ENCODE data around the gene CA9. TPM values are rescaled to one million over a fixed set of nuclear protein-coding genes. Genes with fewer than 3 reads are reported as not detected.
"Not testable (repeated sequence)": the region's sequence is repeated elsewhere in the genome, so short reads cannot be mapped to it uniquely, and the experiment has no call there.

CA9 gene
- total RNA-seq, 1 donor from 2014 or later: not detected

GRCh38 chr9:35639631-35640030 lies 34.1 kb upstream of the CA9 start:
- Mint-ChIP-seq H3K27me3 (ENCODE audit: low read depth, unreplicated experiment) (no peaks in the 10 kb centered on the region), H3K4me1 (ENCODE audit: low read depth, unreplicated experiment) (peaks cover 7% of the 10 kb centered on the region), H3K36me3 (ENCODE audit: low read depth, unreplicated experiment) (peaks cover 8% of the 10 kb centered on the region), H3K27ac (ENCODE audit: unreplicated experiment) (no peak overlapping the region), H3K4me3 (ENCODE audit: unreplicated experiment) (no peak overlapping the region), H3K9me3 (ENCODE audit: unreplicated experiment) (peaks cover 3% of the 10 kb centered on the region)
- no peak for TF ChIP-seq CTCF (IDR thresholded peaks at IDR 0.05; ENCODE audit: insufficient read depth, low read depth, low read length)
- H3K4me3 ChIP-seq (ENCODE audit: insufficient read depth, low read depth, low read length): no peak overlapping the region
- no peaks in the 10 kb centered on the region for H3K9me3 ChIP-seq (ENCODE audit: insufficient read depth, low read depth, low read length)
- H2AFZ ChIP-seq (ENCODE audit: low read depth, low read length): no peak overlapping the region
- no peaks in the 10 kb centered on the region for H3K36me3 ChIP-seq (ENCODE audit: insufficient read depth, low read length)
- H3K4me2 ChIP-seq (ENCODE audit: low read length): no peak overlapping the region
- no peaks in the 10 kb centered on the region for H3K27me3 ChIP-seq (ENCODE audit: insufficient read depth, low read length)
- DNase-seq (ENCODE audit: low read depth) (no peak), FAIRE-seq (peak; percentile 64)
- H4K20me1 ChIP-seq (ENCODE audit: insufficient read depth, low read length): no peaks in the 10 kb centered on the region
- no peak overlapping the region for H3K27ac ChIP-seq (ENCODE audit: low read depth, low read length)
- no peaks in the 10 kb centered on the region for H3K4me1 ChIP-seq (ENCODE audit: insufficient read depth, low read length)
- no peaks in the 10 kb centered on the region for H3K79me2 ChIP-seq (ENCODE audit: insufficient read depth, low read length)
- H3K9ac ChIP-seq (ENCODE audit: low read length): no peak overlapping the region

- not testable (repeated sequence) for H3K27ac ChIP-seq (ENCODE audit: low read depth, low read length); H3K36me3 ChIP-seq (ENCODE audit: insufficient read depth, low read length); H3K79me2 ChIP-seq (ENCODE audit: insufficient read depth, low read length); H3K27me3 Mint-ChIP-seq (ENCODE audit: low read depth, unreplicated experiment); H3K4me3 ChIP-seq (ENCODE audit: insufficient read depth, low read depth, low read length); H3K27me3 ChIP-seq (ENCODE audit: insufficient read depth, low read length); H3K4me3 Mint-ChIP-seq (ENCODE audit: unreplicated experiment); H3K9me3 ChIP-seq (ENCODE audit: insufficient read depth, low read depth, low read length); DNase-seq (ENCODE audit: low read depth); H3K4me1 ChIP-seq (ENCODE audit: insufficient read depth, low read length); FAIRE-seq; H3K9ac ChIP-seq (ENCODE audit: low read length); H3K36me3 Mint-ChIP-seq (ENCODE audit: low read depth, unreplicated experiment); H4K20me1 ChIP-seq (ENCODE audit: insufficient read depth, low read length); H3K4me2 ChIP-seq (ENCODE audit: low read length); H3K4me1 Mint-ChIP-seq (ENCODE audit: low read depth, unreplicated experiment); H3K9me3 Mint-ChIP-seq (ENCODE audit: unreplicated experiment); H2AFZ ChIP-seq (ENCODE audit: low read depth, low read length); H3K27ac Mint-ChIP-seq (ENCODE audit: unreplicated experiment)
Measured at GRCh38 chr9:35640431-35640830, 33.3 kb upstream of the CA9 start.

- not testable (repeated sequence) for H3K4me2 ChIP-seq (ENCODE audit: low read length); H3K27ac Mint-ChIP-seq (ENCODE audit: unreplicated experiment); DNase-seq (ENCODE audit: low read depth); H3K4me1 Mint-ChIP-seq (ENCODE audit: low read depth, unreplicated experiment); H3K27me3 Mint-ChIP-seq (ENCODE audit: low read depth, unreplicated experiment); H3K4me3 Mint-ChIP-seq (ENCODE audit: unreplicated experiment); FAIRE-seq; H3K27me3 ChIP-seq (ENCODE audit: insufficient read depth, low read length); H3K9me3 ChIP-seq (ENCODE audit: insufficient read depth, low read depth, low read length); H3K79me2 ChIP-seq (ENCODE audit: insufficient read depth, low read length); H3K9ac ChIP-seq (ENCODE audit: low read length); H3K4me3 ChIP-seq (ENCODE audit: insufficient read depth, low read depth, low read length); H4K20me1 ChIP-seq (ENCODE audit: insufficient read depth, low read length); H3K9me3 Mint-ChIP-seq (ENCODE audit: unreplicated experiment); H3K27ac ChIP-seq (ENCODE audit: low read depth, low read length); H3K4me1 ChIP-seq (ENCODE audit: insufficient read depth, low read length); H3K36me3 Mint-ChIP-seq (ENCODE audit: low read depth, unreplicated experiment); H3K36me3 ChIP-seq (ENCODE audit: insufficient read depth, low read length); H2AFZ ChIP-seq (ENCODE audit: low read depth, low read length)
Measured at GRCh38 chr9:35641478-35641877, 32.2 kb upstream of the CA9 start.

GRCh38 chr9:35643046-35643445 lies 30.7 kb upstream of the CA9 start:
- Histone ChIP-seq H2AFZ (ENCODE audit: low read depth, low read length) (no peak overlapping the region), H3K9me3 (ENCODE audit: insufficient read depth, low read depth, low read length) (no peaks in the 10 kb centered on the region), H3K36me3 (ENCODE audit: insufficient read depth, low read length) (no peaks in the 10 kb centered on the region), H3K9ac (ENCODE audit: low read length) (no peak overlapping the region), H3K27ac (ENCODE audit: low read depth, low read length) (no peak overlapping the region), H3K4me1 (ENCODE audit: insufficient read depth, low read length) (peaks cover 6% of the 10 kb centered on the region), H3K27me3 (ENCODE audit: insufficient read depth, low read length) (no peaks in the 10 kb centered on the region), H3K4me2 (ENCODE audit: low read length) (no peak overlapping the region), H4K20me1 (ENCODE audit: insufficient read depth, low read length) (no peaks in the 10 kb centered on the region), H3K79me2 (ENCODE audit: insufficient read depth, low read length) (no peaks in the 10 kb centered on the region), H3K4me3 (ENCODE audit: insufficient read depth, low read depth, low read length) (no peak overlapping the region)
- TF ChIP-seq CTCF (IDR thresholded peaks at IDR 0.05; ENCODE audit: insufficient read depth, low read depth, low read length) (no peak), EZH2 (IDR thresholded peaks at IDR 0.05; ENCODE audit: insufficient read depth, low read length) (no peak)
- Mint-ChIP-seq H3K4me1 (ENCODE audit: low read depth, unreplicated experiment) (peaks cover 4% of the 10 kb centered on the region), H3K4me3 (ENCODE audit: unreplicated experiment) (no peak overlapping the region), H3K36me3 (ENCODE audit: low read depth, unreplicated experiment) (peaks cover 8% of the 10 kb centered on the region), H3K9me3 (ENCODE audit: unreplicated experiment) (peaks cover 3% of the 10 kb centered on the region), H3K27ac (ENCODE audit: unreplicated experiment) (no peak overlapping the region), H3K27me3 (ENCODE audit: low read depth, unreplicated experiment) (no peaks in the 10 kb centered on the region)
- FAIRE-seq (no peak), DNase-seq (ENCODE audit: low read depth) (no peak)

- H3K27ac Mint-ChIP-seq (ENCODE audit: unreplicated experiment); FAIRE-seq; H3K27me3 ChIP-seq (ENCODE audit: insufficient read depth, low read length); H3K36me3 ChIP-seq (ENCODE audit: insufficient read depth, low read length); H3K27ac ChIP-seq (ENCODE audit: low read depth, low read length); DNase-seq (ENCODE audit: low read depth); H3K27me3 Mint-ChIP-seq (ENCODE audit: low read depth, unreplicated experiment); H3K36me3 Mint-ChIP-seq (ENCODE audit: low read depth, unreplicated experiment); H3K9me3 Mint-ChIP-seq (ENCODE audit: unreplicated experiment); H3K79me2 ChIP-seq (ENCODE audit: insufficient read depth, low read length); H3K4me3 ChIP-seq (ENCODE audit: insufficient read depth, low read depth, low read length); H3K9me3 ChIP-seq (ENCODE audit: insufficient read depth, low read depth, low read length); H3K9ac ChIP-seq (ENCODE audit: low read length); H4K20me1 ChIP-seq (ENCODE audit: insufficient read depth, low read length): not testable (repeated sequence)
- H3K4me3 Mint-ChIP-seq (ENCODE audit: unreplicated experiment): peak overlapping the region; percentile 88
- H3K4me1 ChIP-seq (ENCODE audit: insufficient read depth, low read length): peaks cover 16% of the 10 kb centered on the region
- H3K4me2 ChIP-seq (ENCODE audit: low read length): peak overlapping the region; percentile 88
- H3K4me1 Mint-ChIP-seq (ENCODE audit: low read depth, unreplicated experiment): peaks cover 11% of the 10 kb centered on the region
- peak overlapping the region; percentile 83 for H2AFZ ChIP-seq (ENCODE audit: low read depth, low read length)
Measured at GRCh38 chr9:35645736-35646135, 28.0 kb upstream of the CA9 start.

Data from astrocyte (in vitro differentiated cells and primary cell).